ENCODE data around the gene DDX24. TPM values are rescaled to one million over a fixed set of nuclear protein-coding genes. Genes with fewer than 3 reads are reported as not detected.

The DDX24 gene
- polyA plus RNA-seq, 2 of the 4 experiments (the other 2 are of a cell fraction) = 121 to 161 TPM

DNA sequence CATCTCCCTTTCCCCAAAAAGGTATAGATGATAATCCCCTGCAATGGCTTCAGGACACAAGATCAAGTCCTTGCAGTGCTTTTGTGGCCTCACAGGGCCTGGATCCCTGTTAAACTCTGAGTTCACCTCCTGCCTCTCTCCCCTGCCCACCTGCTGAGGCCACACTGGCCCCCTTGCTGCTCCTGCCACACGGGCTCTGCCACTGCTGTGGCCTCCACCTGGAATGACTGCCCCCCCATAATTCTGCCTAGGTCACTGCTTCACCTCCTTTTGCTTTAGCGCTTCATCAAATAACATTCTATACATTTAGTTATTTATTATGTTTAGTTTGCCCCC is 28.9 kb upstream of the DDX24 start:
- ATAC-seq (no peak), FAIRE-seq (no peak), DNase-seq (ENCODE audit: low read depth in 1 of 2, low spot score in 1 of 2) (no peak)
- POLR2A ChIA-PET = no interaction called here
- CTCF ChIA-PET = interaction anchor here (1.0 to 1.6 kb wide), 2 partner anchors 20 to 59 kb away, joined by 3 to 5 read pairs; no protein-coding TSS in a partner anchor
- Histone ChIP-seq H3K27ac (no peak overlapping the region), H3K4me3 (no peak overlapping the region), H3K4me2 (no peak overlapping the region), H3K4me1 (no peaks in the 10 kb centered on the region), H3K9me3 (no peaks in the 10 kb centered on the region)
- WGBS (ENCODE audit: missing lambda C conversion rate) = 82% methylated on average over 2 of the region's 2 CpGs
- TF ChIP-seq HOXB13 (CRISPR knock-in tag; IDR thresholded peaks at IDR 0.05; ENCODE audit: low read depth) = no peak
- no peak for TF ChIP-seq HDAC2 (IDR thresholded peaks at IDR 0.05)
- no peak for TF ChIP-seq HEYL (CRISPR knock-in tag; IDR thresholded peaks at IDR 0.05)
- TF ChIP-seq, protein P1, sequence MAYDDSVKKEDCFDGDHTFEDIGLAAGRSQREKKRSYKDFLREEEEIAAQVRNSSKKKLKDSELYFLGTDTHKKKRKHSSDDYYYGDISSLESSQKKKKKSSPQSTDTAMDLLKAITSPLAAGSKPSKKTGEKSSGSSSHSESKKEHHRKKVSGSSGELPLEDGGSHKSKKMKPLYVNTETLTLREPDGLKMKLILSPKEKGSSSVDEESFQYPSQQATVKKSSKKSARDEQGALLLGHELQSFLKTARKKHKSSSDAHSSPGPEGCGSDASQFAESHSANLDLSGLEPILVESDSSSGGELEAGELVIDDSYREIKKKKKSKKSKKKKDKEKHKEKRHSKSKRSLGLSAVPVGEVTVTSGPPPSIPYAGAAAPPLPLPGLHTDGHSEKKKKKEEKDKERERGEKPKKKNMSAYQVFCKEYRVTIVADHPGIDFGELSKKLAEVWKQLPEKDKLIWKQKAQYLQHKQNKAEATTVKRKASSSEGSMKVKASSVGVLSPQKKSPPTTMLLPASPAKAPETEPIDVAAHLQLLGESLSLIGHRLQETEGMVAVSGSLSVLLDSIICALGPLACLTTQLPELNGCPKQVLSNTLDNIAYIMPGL (CRISPR knock-in tag; IDR thresholded peaks at IDR 0.05; ENCODE audit: borderline replicate concordance) = no peak
- TF ChIP-seq FOSB (CRISPR knock-in tag; IDR thresholded peaks at IDR 0.05) = no peak
- no peak for TF ChIP-seq MYC (IDR thresholded peaks at IDR 0.05; ENCODE audit: borderline replicate concordance, low read length)
- TF ChIP-seq SMC3 (IDR thresholded peaks at IDR 0.05) = no peak

- DNase-seq (ENCODE audit: low read depth in 1 of 2, low spot score in 1 of 2) (no peak), FAIRE-seq (no peak), ATAC-seq (no peak)
- Histone ChIP-seq H3K9me3 (no peaks in the 10 kb centered on the region), H3K27ac (no peak overlapping the region), H3K4me2 (no peak overlapping the region), H3K4me1 (no peaks in the 10 kb centered on the region; the same call in 2 of the 3 replicates), H3K4me3 (no peak overlapping the region)
- ChIA-PET CTCF (interaction anchor here (1.0 to 2.7 kb wide), 2 partner anchors 27 to 32 kb away, joined by 3 to 10 read pairs; no protein-coding TSS in a partner anchor), POLR2A (no interaction called here)
- 89% methylated on average over 10 of the region's 10 CpGs for whole genome bisulfite sequencing (ENCODE audit: missing lambda C conversion rate)
- TF ChIP-seq, protein P2, sequence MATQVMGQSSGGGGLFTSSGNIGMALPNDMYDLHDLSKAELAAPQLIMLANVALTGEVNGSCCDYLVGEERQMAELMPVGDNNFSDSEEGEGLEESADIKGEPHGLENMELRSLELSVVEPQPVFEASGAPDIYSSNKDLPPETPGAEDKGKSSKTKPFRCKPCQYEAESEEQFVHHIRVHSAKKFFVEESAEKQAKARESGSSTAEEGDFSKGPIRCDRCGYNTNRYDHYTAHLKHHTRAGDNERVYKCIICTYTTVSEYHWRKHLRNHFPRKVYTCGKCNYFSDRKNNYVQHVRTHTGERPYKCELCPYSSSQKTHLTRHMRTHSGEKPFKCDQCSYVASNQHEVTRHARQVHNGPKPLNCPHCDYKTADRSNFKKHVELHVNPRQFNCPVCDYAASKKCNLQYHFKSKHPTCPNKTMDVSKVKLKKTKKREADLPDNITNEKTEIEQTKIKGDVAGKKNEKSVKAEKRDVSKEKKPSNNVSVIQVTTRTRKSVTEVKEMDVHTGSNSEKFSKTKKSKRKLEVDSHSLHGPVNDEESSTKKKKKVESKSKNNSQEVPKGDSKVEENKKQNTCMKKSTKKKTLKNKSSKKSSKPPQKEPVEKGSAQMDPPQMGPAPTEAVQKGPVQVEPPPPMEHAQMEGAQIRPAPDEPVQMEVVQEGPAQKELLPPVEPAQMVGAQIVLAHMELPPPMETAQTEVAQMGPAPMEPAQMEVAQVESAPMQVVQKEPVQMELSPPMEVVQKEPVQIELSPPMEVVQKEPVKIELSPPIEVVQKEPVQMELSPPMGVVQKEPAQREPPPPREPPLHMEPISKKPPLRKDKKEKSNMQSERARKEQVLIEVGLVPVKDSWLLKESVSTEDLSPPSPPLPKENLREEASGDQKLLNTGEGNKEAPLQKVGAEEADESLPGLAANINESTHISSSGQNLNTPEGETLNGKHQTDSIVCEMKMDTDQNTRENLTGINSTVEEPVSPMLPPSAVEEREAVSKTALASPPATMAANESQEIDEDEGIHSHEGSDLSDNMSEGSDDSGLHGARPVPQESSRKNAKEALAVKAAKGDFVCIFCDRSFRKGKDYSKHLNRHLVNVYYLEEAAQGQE (IDR thresholded peaks at IDR 0.05) = no peak
- no peak for TF ChIP-seq MAFK (IDR thresholded peaks at IDR 0.05; ENCODE audit: partially characterized antibody)
- TF ChIP-seq CHD4 (IDR thresholded peaks at IDR 0.05; ENCODE audit: borderline replicate concordance) = no peak
- no peak for TF ChIP-seq CTCF (IDR thresholded peaks at IDR 0.05)
- TF ChIP-seq POLR2AphosphoS2 (conservative IDR thresholded peaks at IDR 0.05; ENCODE audit: low read length) = no peak
- TF ChIP-seq KDM5A (IDR thresholded peaks at IDR 0.05) = no peak
- no peak for TF ChIP-seq CHD2 (IDR thresholded peaks at IDR 0.05; ENCODE audit: low read length, partially characterized antibody)
- TF ChIP-seq SMC3 (IDR thresholded peaks at IDR 0.05) = no peak
- no peak for TF ChIP-seq RAD21 (conservative IDR thresholded peaks at IDR 0.05 in 1 of 2, IDR thresholded peaks at IDR 0.05 in 1 of 2)
- TF ChIP-seq NPAS2 (CRISPR knock-in tag; IDR thresholded peaks at IDR 0.05; ENCODE audit: borderline replicate concordance) = no peak
- no peak for TF ChIP-seq MAZ (IDR thresholded peaks at IDR 0.05; ENCODE audit: borderline replicate concordance, low read depth, low read length)
- TF ChIP-seq EHMT2 (IDR thresholded peaks at IDR 0.05; ENCODE audit: low read depth) = no peak
- TF ChIP-seq, protein P3, sequence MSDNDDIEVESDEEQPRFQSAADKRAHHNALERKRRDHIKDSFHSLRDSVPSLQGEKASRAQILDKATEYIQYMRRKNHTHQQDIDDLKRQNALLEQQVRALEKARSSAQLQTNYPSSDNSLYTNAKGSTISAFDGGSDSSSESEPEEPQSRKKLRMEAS (IDR thresholded peaks at IDR 0.05) = no peak
- no peak for TF ChIP-seq BHLHE40 (IDR thresholded peaks at IDR 0.05; ENCODE audit: low read depth, low read length)
- TF ChIP-seq, protein P1 (CRISPR knock-in tag; IDR thresholded peaks at IDR 0.05; ENCODE audit: borderline replicate concordance) = no peak
- no peak for TF ChIP-seq FOXS1 (CRISPR knock-in tag; IDR thresholded peaks at IDR 0.05)
- TF ChIP-seq CBX2 (IDR thresholded peaks at IDR 0.05; ENCODE audit: borderline replicate concordance, low read depth) = no peak
Measured at GRCh38 chr14:94104731-94105130, 23.7 kb upstream of the DDX24 start.

Measured in A549 (cell line).